Liver (tissue), 3 donors: ENCODE measurements around the gene TMEM44.

Experiments used
- MAX ChIP-seq: IDR thresholded peaks from 2 replicates; pipeline ENCODE4 v1.6.1; 2016; ENCODE audit warnings: antibody characterized with exemption
- TAF1 ChIP-seq: conservative IDR thresholded peaks from 2 replicates; pipeline ENCODE4 v1.6.1; 2016; ENCODE audit warnings: antibody characterized with exemption, mild to moderate bottlenecking
- TF ChIP-seq, protein P1 (sequence below): fragments of 150-350 bp; IDR thresholded peaks from 2 replicates; pipeline ENCODE4 v1.5.1; 2017; ENCODE audit warnings: improper control_type of control experiment, low read depth, low read length; ENCODE audit not compliant: missing input control
- donor health status: healthy.
- donor health status: healthy.

DNA sequence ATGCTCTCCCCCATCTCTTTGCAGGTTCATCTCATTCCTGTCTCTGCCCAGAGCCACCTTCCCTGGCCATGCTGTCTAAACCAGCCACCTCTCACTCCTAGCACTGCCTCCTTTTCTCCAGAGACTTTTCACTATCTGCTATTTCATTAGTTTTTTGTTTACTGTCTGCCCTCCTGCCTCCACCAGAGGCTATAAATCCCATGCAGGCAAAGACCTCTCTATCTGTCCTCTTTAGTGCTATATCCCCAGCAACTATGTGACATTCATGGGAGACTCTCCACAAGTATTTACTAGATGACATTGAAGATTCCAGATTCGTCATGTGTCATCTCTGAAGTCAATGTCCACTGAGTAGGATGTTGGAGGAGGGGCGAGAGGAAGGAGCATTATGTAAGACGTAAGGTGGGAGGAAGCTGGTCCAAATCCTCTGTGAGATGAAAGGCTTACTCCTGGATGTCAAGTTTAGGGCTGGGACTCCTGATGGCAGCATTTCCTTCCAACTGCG is 49.0 kb upstream of the TMEM44 start:
- TF ChIP-seq, protein P1, sequence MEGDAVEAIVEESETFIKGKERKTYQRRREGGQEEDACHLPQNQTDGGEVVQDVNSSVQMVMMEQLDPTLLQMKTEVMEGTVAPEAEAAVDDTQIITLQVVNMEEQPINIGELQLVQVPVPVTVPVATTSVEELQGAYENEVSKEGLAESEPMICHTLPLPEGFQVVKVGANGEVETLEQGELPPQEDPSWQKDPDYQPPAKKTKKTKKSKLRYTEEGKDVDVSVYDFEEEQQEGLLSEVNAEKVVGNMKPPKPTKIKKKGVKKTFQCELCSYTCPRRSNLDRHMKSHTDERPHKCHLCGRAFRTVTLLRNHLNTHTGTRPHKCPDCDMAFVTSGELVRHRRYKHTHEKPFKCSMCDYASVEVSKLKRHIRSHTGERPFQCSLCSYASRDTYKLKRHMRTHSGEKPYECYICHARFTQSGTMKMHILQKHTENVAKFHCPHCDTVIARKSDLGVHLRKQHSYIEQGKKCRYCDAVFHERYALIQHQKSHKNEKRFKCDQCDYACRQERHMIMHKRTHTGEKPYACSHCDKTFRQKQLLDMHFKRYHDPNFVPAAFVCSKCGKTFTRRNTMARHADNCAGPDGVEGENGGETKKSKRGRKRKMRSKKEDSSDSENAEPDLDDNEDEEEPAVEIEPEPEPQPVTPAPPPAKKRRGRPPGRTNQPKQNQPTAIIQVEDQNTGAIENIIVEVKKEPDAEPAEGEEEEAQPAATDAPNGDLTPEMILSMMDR: no peak
- no peak for TF ChIP-seq MAX
- no peak for TF ChIP-seq TAF1
